Liver (tissue), 9 donors: ENCODE measurements around the gene PMP22. TPM values are rescaled to one million over a fixed set of nuclear protein-coding genes. Genes with fewer than 3 reads are reported as not detected.

Source experiments
- DNase-seq: peaks from one replicate; pipeline ENCODE4 v3.0.0-alpha.2; 2017; ENCODE audit warnings: low spot score
- H3K27ac ChIP-seq, 2 donors: one replicate each; pipeline ENCODE4 v1.7.0; 2013; ENCODE audit warnings: inconsistent platforms in 2 of 2, low read length in 2 of 2, control low read depth in 1 of 2, low read depth in 1 of 2, mild to moderate bottlenecking in 1 of 2
- H3K27me3 ChIP-seq, 4 donors: one replicate each; pipeline versions ENCODE4 v1.6.1 to v1.7.0; 2013; ENCODE audit warnings: low read length in 3 of 4, inconsistent platforms in 1 of 4, mild to moderate bottlenecking in 1 of 4, moderate library complexity in 1 of 4; ENCODE audit not compliant: control insufficient read depth in 4 of 4, insufficient read depth in 4 of 4
- H3K36me3 ChIP-seq, 4 donors: one replicate each; pipeline versions ENCODE4 v1.6.1 to v1.7.0; 2013; ENCODE audit warnings: low read length in 3 of 4, mild to moderate bottlenecking in 3 of 4, low read depth in 1 of 4, moderate library complexity in 1 of 4; ENCODE audit not compliant: control insufficient read depth in 4 of 4, insufficient read depth in 3 of 4
- H3K4me1 ChIP-seq, 4 donors: one replicate each; pipeline versions ENCODE4 v1.6.1 to v1.7.0; 2013; ENCODE audit warnings: low read length in 3 of 4, mild to moderate bottlenecking in 3 of 4, moderate library complexity in 1 of 4; ENCODE audit not compliant: control insufficient read depth in 4 of 4, insufficient read depth in 4 of 4
- H3K4me3 ChIP-seq, 3 donors: one replicate each; pipeline versions ENCODE4 v1.6.1 to v1.7.0; 2013; ENCODE audit warnings: low read length in 3 of 3, control low read depth in 1 of 3, low read depth in 1 of 3, mild to moderate bottlenecking in 1 of 3
- H3K9ac ChIP-seq, 2 donors: one replicate each; pipeline ENCODE4 v1.7.0; 2013; ENCODE audit warnings: low read length in 2 of 2, mild to moderate bottlenecking in 2 of 2, moderate library complexity in 2 of 2, control low read depth in 1 of 2, low read depth in 1 of 2
- H3K9me3 ChIP-seq, 4 donors: one replicate each; pipeline versions ENCODE4 v1.6.1 to v1.7.0; 2013; ENCODE audit warnings: low read length in 3 of 4; ENCODE audit not compliant: control insufficient read depth in 4 of 4
- ATF3 ChIP-seq: IDR thresholded peaks from 2 replicates; pipeline ENCODE4 v1.6.1; 2016; ENCODE audit warnings: antibody characterized with exemption
- EGR1 ChIP-seq, 2 donors: IDR thresholded peaks; 2 replicates each; pipeline ENCODE4 v1.6.1; 2016 to 2018; ENCODE audit warnings: antibody characterized with exemption in 2 of 2, low read depth in 2 of 2
- FOXA1 ChIP-seq: IDR thresholded peaks from 2 replicates; pipeline ENCODE4 v1.6.1; 2016; ENCODE audit warnings: antibody characterized with exemption
- FOXA2 ChIP-seq: IDR thresholded peaks from 2 replicates; pipeline ENCODE4 v1.6.1; 2016; ENCODE audit warnings: antibody characterized with exemption
- GABPA ChIP-seq, 2 donors: IDR thresholded peaks in 1 of 2; conservative IDR thresholded peaks in 1 of 2; 2 replicates each; pipeline ENCODE4 v1.6.1; 2016; ENCODE audit warnings: antibody characterized with exemption in 2 of 2, mild to moderate bottlenecking in 1 of 2, moderate library complexity in 1 of 2
- HNF4A ChIP-seq, 2 donors: conservative IDR thresholded peaks; 2 replicates each; pipeline ENCODE4 v1.6.1; 2016; ENCODE audit warnings: antibody characterized with exemption in 2 of 2, mild to moderate bottlenecking in 2 of 2
- HNF4G ChIP-seq: IDR thresholded peaks from 2 replicates; pipeline ENCODE4 v1.6.1; 2016; ENCODE audit warnings: antibody characterized with exemption
- JUND ChIP-seq, 2 donors: IDR thresholded peaks; 2 replicates each; pipeline ENCODE4 v1.6.1; 2016; ENCODE audit warnings: antibody characterized with exemption in 2 of 2
- MAX ChIP-seq: IDR thresholded peaks from 2 replicates; pipeline ENCODE4 v1.6.1; 2016; ENCODE audit warnings: antibody characterized with exemption
- NR2F2 ChIP-seq: IDR thresholded peaks from 2 replicates; pipeline ENCODE4 v1.6.1; 2016; ENCODE audit warnings: antibody characterized with exemption
- RAD21 ChIP-seq, 2 donors: IDR thresholded peaks; 2 replicates each; pipeline ENCODE4 v1.6.1; 2016; ENCODE audit warnings: antibody characterized with exemption in 2 of 2, mild to moderate bottlenecking in 2 of 2
- RXRA ChIP-seq, 2 donors: IDR thresholded peaks; 2 replicates each; pipeline ENCODE4 v1.6.1; 2017 to 2018; ENCODE audit warnings: antibody characterized with exemption in 2 of 2, mild to moderate bottlenecking in 1 of 2
- SP1 ChIP-seq: IDR thresholded peaks from 2 replicates; pipeline ENCODE4 v1.6.1; 2018; ENCODE audit warnings: antibody characterized with exemption, mild to moderate bottlenecking
- TAF1 ChIP-seq: conservative IDR thresholded peaks from 2 replicates; pipeline ENCODE4 v1.6.1; 2016; ENCODE audit warnings: antibody characterized with exemption, mild to moderate bottlenecking
- YY1 ChIP-seq: IDR thresholded peaks from 2 replicates; pipeline ENCODE4 v1.6.1; 2016; ENCODE audit warnings: antibody characterized with exemption, mild to moderate bottlenecking
- ZBTB33 ChIP-seq: IDR thresholded peaks from 2 replicates; pipeline ENCODE4 v1.6.1; 2016; ENCODE audit warnings: antibody characterized with exemption
- WGBS: extraction: QIAGEN DNeasy Blood & Tissue Kit; methylation state at CpG from one replicate; pipeline ENCODE4 v1.1.7; 2013; 5-methylcytosine and 5-hydroxymethylcytosine counted together
- polyA plus RNA-seq, 2 donors: library from polyadenylated mRNA; stranded (reverse) in 1 of 2; unstranded in 1 of 2; fragments of 200-250 nt in 1 of 2; fragments of >200 nt in 1 of 2; fragmentation: Nextera tagmentation in 1 of 2; extraction: Ambion mirVana in 1 of 2; gene quantifications; one replicate each; pipeline versions ENCODE4 v1.2.1 to v1.2.3, GENCODE V29; 2013 to 2015
- total RNA-seq, 2 donors: library from RNA; depleted of rRNA; stranded (reverse); fragments of >200 nt; gene quantifications; one replicate each; pipeline ENCODE4 v1.2.3, GENCODE V29; 2014
- TF ChIP-seq, protein P1 (sequence below): fragments of 150-350 bp; IDR thresholded peaks from 2 replicates; pipeline ENCODE4 v1.5.1; 2017; ENCODE audit warnings: improper control_type of control experiment, low read depth, low read length; ENCODE audit not compliant: missing input control
- TF ChIP-seq, protein P2 (sequence below): IDR thresholded peaks from 2 replicates; pipeline ENCODE4 v1.6.1; 2016; ENCODE audit warnings: antibody characterized with exemption, mild to moderate bottlenecking
- donor health status: healthy.
- donor health status: healthy.
- donor health status: healthy.
- donor health status: healthy.
- donor health status: healthy.

Gene PMP22
- total and polyA plus RNA-seq, 4 donors: 3.2 to 9.1 (median 5.7) TPM

GRCh38 chr17:15236281-15237105 is 28.6 kb downstream of the PMP22 start:
- Histone ChIP-seq H3K36me3 (no peaks in the 10 kb centered on the region), H3K27ac (no peak overlapping the region), H3K4me3 (no peak overlapping the region), H3K4me1 (peaks cover 0 to 5% (median 3%) of the 10 kb centered on the region in 4 donors), H3K9me3 (no peaks in the 10 kb centered on the region), H3K9ac (no peak overlapping the region), H3K27me3 (no peaks in the 10 kb centered on the region)
- no peak for TF ChIP-seq RXRA (IDR thresholded peaks at IDR 0.05)
- 54% methylated on average over 10 of the region's 10 CpGs for WGBS
- DNase-seq: no peak

GRCh38 chr17:15233971-15234370 is 31.2 kb downstream of the PMP22 start:
- DNase-seq: no peak
- Histone ChIP-seq H3K27ac (no peak overlapping the region), H3K4me1 (peaks cover 0 to 5% (median 2%) of the 10 kb centered on the region in 4 donors), H3K36me3 (no peaks in the 10 kb centered on the region), H3K9me3 (no peaks in the 10 kb centered on the region), H3K4me3 (no peak overlapping the region), H3K27me3 (no peaks in the 10 kb centered on the region), H3K9ac (no peak overlapping the region)
- WGBS: 95% methylated on average over 7 of the region's 7 CpGs
- TF ChIP-seq SP1 (no peak), MAX (no peak), FOXA2 (no peak), RAD21 (IDR thresholded peaks at IDR 0.05) (no peak), EGR1 (IDR thresholded peaks at IDR 0.05; ENCODE audit: low read depth in 2 of 2) (no peak), TAF1 (no peak), HNF4G (no peak), GABPA (IDR thresholded peaks at IDR 0.05 in 1 of 2, conservative IDR thresholded peaks at IDR 0.05 in 1 of 2) (no peak), ZBTB33 (no peak), ATF3 (no peak), JUND (IDR thresholded peaks at IDR 0.05) (no peak), YY1 (no peak), RXRA (IDR thresholded peaks at IDR 0.05) (no peak), FOXA1 (no peak), HNF4A (conservative IDR thresholded peaks at IDR 0.05) (no peak), NR2F2 (no peak)
- TF ChIP-seq, protein P1, sequence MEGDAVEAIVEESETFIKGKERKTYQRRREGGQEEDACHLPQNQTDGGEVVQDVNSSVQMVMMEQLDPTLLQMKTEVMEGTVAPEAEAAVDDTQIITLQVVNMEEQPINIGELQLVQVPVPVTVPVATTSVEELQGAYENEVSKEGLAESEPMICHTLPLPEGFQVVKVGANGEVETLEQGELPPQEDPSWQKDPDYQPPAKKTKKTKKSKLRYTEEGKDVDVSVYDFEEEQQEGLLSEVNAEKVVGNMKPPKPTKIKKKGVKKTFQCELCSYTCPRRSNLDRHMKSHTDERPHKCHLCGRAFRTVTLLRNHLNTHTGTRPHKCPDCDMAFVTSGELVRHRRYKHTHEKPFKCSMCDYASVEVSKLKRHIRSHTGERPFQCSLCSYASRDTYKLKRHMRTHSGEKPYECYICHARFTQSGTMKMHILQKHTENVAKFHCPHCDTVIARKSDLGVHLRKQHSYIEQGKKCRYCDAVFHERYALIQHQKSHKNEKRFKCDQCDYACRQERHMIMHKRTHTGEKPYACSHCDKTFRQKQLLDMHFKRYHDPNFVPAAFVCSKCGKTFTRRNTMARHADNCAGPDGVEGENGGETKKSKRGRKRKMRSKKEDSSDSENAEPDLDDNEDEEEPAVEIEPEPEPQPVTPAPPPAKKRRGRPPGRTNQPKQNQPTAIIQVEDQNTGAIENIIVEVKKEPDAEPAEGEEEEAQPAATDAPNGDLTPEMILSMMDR: no peak
- TF ChIP-seq, protein P2, sequence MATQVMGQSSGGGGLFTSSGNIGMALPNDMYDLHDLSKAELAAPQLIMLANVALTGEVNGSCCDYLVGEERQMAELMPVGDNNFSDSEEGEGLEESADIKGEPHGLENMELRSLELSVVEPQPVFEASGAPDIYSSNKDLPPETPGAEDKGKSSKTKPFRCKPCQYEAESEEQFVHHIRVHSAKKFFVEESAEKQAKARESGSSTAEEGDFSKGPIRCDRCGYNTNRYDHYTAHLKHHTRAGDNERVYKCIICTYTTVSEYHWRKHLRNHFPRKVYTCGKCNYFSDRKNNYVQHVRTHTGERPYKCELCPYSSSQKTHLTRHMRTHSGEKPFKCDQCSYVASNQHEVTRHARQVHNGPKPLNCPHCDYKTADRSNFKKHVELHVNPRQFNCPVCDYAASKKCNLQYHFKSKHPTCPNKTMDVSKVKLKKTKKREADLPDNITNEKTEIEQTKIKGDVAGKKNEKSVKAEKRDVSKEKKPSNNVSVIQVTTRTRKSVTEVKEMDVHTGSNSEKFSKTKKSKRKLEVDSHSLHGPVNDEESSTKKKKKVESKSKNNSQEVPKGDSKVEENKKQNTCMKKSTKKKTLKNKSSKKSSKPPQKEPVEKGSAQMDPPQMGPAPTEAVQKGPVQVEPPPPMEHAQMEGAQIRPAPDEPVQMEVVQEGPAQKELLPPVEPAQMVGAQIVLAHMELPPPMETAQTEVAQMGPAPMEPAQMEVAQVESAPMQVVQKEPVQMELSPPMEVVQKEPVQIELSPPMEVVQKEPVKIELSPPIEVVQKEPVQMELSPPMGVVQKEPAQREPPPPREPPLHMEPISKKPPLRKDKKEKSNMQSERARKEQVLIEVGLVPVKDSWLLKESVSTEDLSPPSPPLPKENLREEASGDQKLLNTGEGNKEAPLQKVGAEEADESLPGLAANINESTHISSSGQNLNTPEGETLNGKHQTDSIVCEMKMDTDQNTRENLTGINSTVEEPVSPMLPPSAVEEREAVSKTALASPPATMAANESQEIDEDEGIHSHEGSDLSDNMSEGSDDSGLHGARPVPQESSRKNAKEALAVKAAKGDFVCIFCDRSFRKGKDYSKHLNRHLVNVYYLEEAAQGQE: no peak
